ENCODE data around the gene TFB1M.
"Not testable (repeated sequence)": the region's sequence is repeated elsewhere in the genome, so short reads cannot be mapped to it uniquely, and the experiment has no call there.

The TFB1M gene

GRCh38 chr6:155268088-155268867 is 46.0 kb downstream of the TFB1M start:
- H3K36me3 ChIP-seq (ENCODE audit: control insufficient read depth in 1 of 2, insufficient read depth in 2 of 2, low read length in 2 of 2) = peaks cover 12 to 16% of the 10 kb centered on the region in 2 donors
- H3K4me1 ChIP-seq (ENCODE audit: control insufficient read depth in 1 of 2, insufficient read depth in 2 of 2, low read length in 2 of 2); H3K27me3 ChIP-seq (ENCODE audit: control insufficient read depth in 1 of 2, insufficient read depth in 2 of 2, low read length in 2 of 2); H3K9me3 ChIP-seq (ENCODE audit: control insufficient read depth in 1 of 2, low read length in 2 of 2); H3K27ac ChIP-seq (ENCODE audit: low read depth, low read length); H3K9ac ChIP-seq (ENCODE audit: low read depth in 1 of 2, low read length in 2 of 2); H3K4me3 ChIP-seq (ENCODE audit: low read depth in 1 of 2, low read length in 2 of 2): not testable (repeated sequence)

GRCh38 chr6:155267411-155267810 is 46.9 kb downstream of the TFB1M start:
- Histone ChIP-seq H3K4me1 (ENCODE audit: control insufficient read depth in 1 of 2, insufficient read depth in 2 of 2, low read length in 2 of 2) (no peaks in the 10 kb centered on the region), H3K9ac (ENCODE audit: low read depth in 1 of 2, low read length in 2 of 2) (no peak overlapping the region), H3K4me3 (ENCODE audit: low read depth in 1 of 2, low read length in 2 of 2) (no peak overlapping the region)

GRCh38 chr6:155265843-155266535 is 48.3 kb downstream of the TFB1M start:
- H3K9me3 ChIP-seq (ENCODE audit: control insufficient read depth in 1 of 2, low read length in 2 of 2) = no peaks in the 10 kb centered on the region
- H3K4me1 ChIP-seq (ENCODE audit: control insufficient read depth in 1 of 2, insufficient read depth in 2 of 2, low read length in 2 of 2) = no peaks in the 10 kb centered on the region
- no peaks in the 10 kb centered on the region for H3K27me3 ChIP-seq (ENCODE audit: control insufficient read depth in 1 of 2, insufficient read depth in 2 of 2, low read length in 2 of 2)
- H3K27ac ChIP-seq (ENCODE audit: low read depth, low read length) = no peak overlapping the region
- no peak overlapping the region for H3K9ac ChIP-seq (ENCODE audit: low read depth in 1 of 2, low read length in 2 of 2)
- H3K4me3 ChIP-seq (ENCODE audit: low read depth in 1 of 2, low read length in 2 of 2) = no peak overlapping the region
- peaks cover 8 to 9% of the 10 kb centered on the region in 2 donors for H3K36me3 ChIP-seq (ENCODE audit: control insufficient read depth in 1 of 2, insufficient read depth in 2 of 2, low read length in 2 of 2)

More at GRCh38 chr6:155267411-155267810, 46.9 kb downstream of the TFB1M start:
- no peaks in the 10 kb centered on the region for H3K9me3 ChIP-seq (ENCODE audit: control insufficient read depth in 1 of 2, low read length in 2 of 2)
- H3K27ac ChIP-seq (ENCODE audit: low read depth, low read length) = no peak overlapping the region
- H3K27me3 ChIP-seq (ENCODE audit: control insufficient read depth in 1 of 2, insufficient read depth in 2 of 2, low read length in 2 of 2) = no peaks in the 10 kb centered on the region
- peaks cover 8 to 13% of the 10 kb centered on the region in 2 donors for H3K36me3 ChIP-seq (ENCODE audit: control insufficient read depth in 1 of 2, insufficient read depth in 2 of 2, low read length in 2 of 2)

- no peaks in the 10 kb centered on the region for H3K9me3 ChIP-seq (ENCODE audit: control insufficient read depth in 1 of 2, low read length in 2 of 2)
- H3K4me3 ChIP-seq (ENCODE audit: low read depth in 1 of 2, low read length in 2 of 2) = no peak overlapping the region
- peaks cover 14 to 15% of the 10 kb centered on the region in 2 donors for H3K36me3 ChIP-seq (ENCODE audit: control insufficient read depth in 1 of 2, insufficient read depth in 2 of 2, low read length in 2 of 2)
- no peaks in the 10 kb centered on the region for H3K27me3 ChIP-seq (ENCODE audit: control insufficient read depth in 1 of 2, insufficient read depth in 2 of 2, low read length in 2 of 2)
- H3K9ac ChIP-seq (ENCODE audit: low read depth in 1 of 2, low read length in 2 of 2) = no peak overlapping the region
- no peaks in the 10 kb centered on the region for H3K4me1 ChIP-seq (ENCODE audit: control insufficient read depth in 1 of 2, insufficient read depth in 2 of 2, low read length in 2 of 2)
- no peak overlapping the region for H3K27ac ChIP-seq (ENCODE audit: low read depth, low read length)
Measured at GRCh38 chr6:155264693-155265320, 49.5 kb downstream of the TFB1M start.

DNA sequence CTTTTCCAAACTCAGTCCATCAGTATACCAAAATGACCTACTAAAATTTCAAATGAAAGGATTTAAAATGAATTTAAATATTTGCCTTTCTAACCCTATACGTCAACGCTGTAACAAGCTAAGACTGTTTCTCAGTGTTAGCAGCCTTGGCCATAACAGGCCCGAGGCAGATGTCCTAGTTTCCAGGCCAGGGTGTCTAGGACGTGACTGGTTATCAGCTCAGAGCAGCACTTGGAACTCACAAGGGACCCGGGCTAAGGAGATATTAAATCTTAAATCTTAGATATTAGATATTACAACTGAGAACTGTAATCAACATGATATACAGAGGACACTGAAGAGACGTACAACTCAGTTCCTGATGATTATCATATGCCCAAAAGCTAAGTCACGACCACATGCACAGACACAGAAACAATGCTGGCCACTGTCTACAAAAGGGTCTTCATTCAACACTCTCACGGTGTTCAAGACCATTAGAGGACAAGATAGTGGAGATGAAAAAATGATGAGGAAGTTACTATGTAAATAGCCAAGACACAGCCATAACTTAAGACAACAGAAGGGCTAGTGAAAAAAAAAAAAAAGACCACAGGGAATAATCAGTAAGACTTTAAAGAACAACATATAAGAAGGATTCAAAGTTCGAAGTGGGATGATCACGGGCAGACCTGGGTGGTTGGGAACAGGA is 50.8 kb downstream of the TFB1M start, which contains the start of gene CLDN20:
Gene CLDN20 (plus strand): TSS at position 641 of the 691 bp plus-strand sequence. CDS start 11,707 bp downstream, outside the sequence.
- no peak within 1 kb of the TSS for H3K9ac ChIP-seq (ENCODE audit: low read depth in 1 of 2, low read length in 2 of 2)
- H3K9me3 ChIP-seq (ENCODE audit: control insufficient read depth in 1 of 2, low read length in 2 of 2) = no peaks in the 10 kb centered on the region
- peaks cover 26 to 28% of the 10 kb centered on the region in 2 donors for H3K36me3 ChIP-seq (ENCODE audit: control insufficient read depth in 1 of 2, insufficient read depth in 2 of 2, low read length in 2 of 2)
- no peaks in the 10 kb centered on the region for H3K4me1 ChIP-seq (ENCODE audit: control insufficient read depth in 1 of 2, insufficient read depth in 2 of 2, low read length in 2 of 2)
- no peak within 1 kb of the TSS for H3K4me3 ChIP-seq (ENCODE audit: low read depth in 1 of 2, low read length in 2 of 2)
- no peaks in the 10 kb centered on the region for H3K27me3 ChIP-seq (ENCODE audit: control insufficient read depth in 1 of 2, insufficient read depth in 2 of 2, low read length in 2 of 2)
- no peak within 1 kb of the TSS for H3K27ac ChIP-seq (ENCODE audit: low read depth, low read length)

GRCh38 chr6:155262655-155263054 is 51.6 kb downstream of the TFB1M start:
- H3K9ac ChIP-seq (ENCODE audit: low read depth in 1 of 2, low read length in 2 of 2) = no peak overlapping the region
- H3K27ac ChIP-seq (ENCODE audit: low read depth, low read length) = no peak overlapping the region
- H3K9me3 ChIP-seq (ENCODE audit: control insufficient read depth in 1 of 2, low read length in 2 of 2) = no peaks in the 10 kb centered on the region
- no peaks in the 10 kb centered on the region for H3K4me1 ChIP-seq (ENCODE audit: control insufficient read depth in 1 of 2, insufficient read depth in 2 of 2, low read length in 2 of 2)
- no peaks in the 10 kb centered on the region for H3K27me3 ChIP-seq (ENCODE audit: control insufficient read depth in 1 of 2, insufficient read depth in 2 of 2, low read length in 2 of 2)
- no peak overlapping the region for H3K4me3 ChIP-seq (ENCODE audit: low read depth in 1 of 2, low read length in 2 of 2)
- peaks cover 27 to 35% of the 10 kb centered on the region in 2 donors for H3K36me3 ChIP-seq (ENCODE audit: control insufficient read depth in 1 of 2, insufficient read depth in 2 of 2, low read length in 2 of 2)

GRCh38 chr6:155261111-155261900 is 53.0 kb downstream of the TFB1M start:
- H3K9ac ChIP-seq (ENCODE audit: low read depth in 1 of 2, low read length in 2 of 2) = no peak overlapping the region
- no peaks in the 10 kb centered on the region for H3K4me1 ChIP-seq (ENCODE audit: control insufficient read depth in 1 of 2, insufficient read depth in 2 of 2, low read length in 2 of 2)
- no peaks in the 10 kb centered on the region for H3K27me3 ChIP-seq (ENCODE audit: control insufficient read depth in 1 of 2, insufficient read depth in 2 of 2, low read length in 2 of 2)
- H3K36me3 ChIP-seq (ENCODE audit: control insufficient read depth in 1 of 2, insufficient read depth in 2 of 2, low read length in 2 of 2) = peaks cover 27 to 45% of the 10 kb centered on the region in 2 donors
- no peak overlapping the region for H3K27ac ChIP-seq (ENCODE audit: low read depth, low read length)
- no peaks in the 10 kb centered on the region for H3K9me3 ChIP-seq (ENCODE audit: control insufficient read depth in 1 of 2, low read length in 2 of 2)
- no peak overlapping the region for H3K4me3 ChIP-seq (ENCODE audit: low read depth in 1 of 2, low read length in 2 of 2)

DNA sequence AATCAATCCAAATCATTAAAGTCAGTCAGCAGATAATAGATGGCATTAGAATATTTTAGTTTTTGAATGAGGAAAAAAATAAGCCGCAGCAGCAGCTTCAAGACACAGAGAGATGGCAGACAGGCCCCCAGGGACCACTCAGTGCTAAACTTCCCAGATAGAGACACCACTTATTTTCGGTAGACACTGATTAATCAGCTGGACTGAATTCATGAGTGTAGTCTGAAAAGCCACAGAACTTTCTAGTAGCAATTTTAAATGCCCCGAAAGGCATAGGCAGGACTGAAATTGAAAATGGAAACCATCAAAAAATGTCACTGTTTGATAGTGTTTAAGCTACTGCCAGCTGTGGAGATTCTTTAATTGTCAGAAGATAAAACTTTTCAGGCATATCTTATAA is 53.6 kb downstream of the TFB1M start:
- peaks cover 27 to 46% of the 10 kb centered on the region in 2 donors for H3K36me3 ChIP-seq (ENCODE audit: control insufficient read depth in 1 of 2, insufficient read depth in 2 of 2, low read length in 2 of 2)
- H3K4me1 ChIP-seq (ENCODE audit: control insufficient read depth in 1 of 2, insufficient read depth in 2 of 2, low read length in 2 of 2) = no peaks in the 10 kb centered on the region
- H3K9ac ChIP-seq (ENCODE audit: low read depth in 1 of 2, low read length in 2 of 2) = no peak overlapping the region
- no peaks in the 10 kb centered on the region for H3K27me3 ChIP-seq (ENCODE audit: control insufficient read depth in 1 of 2, insufficient read depth in 2 of 2, low read length in 2 of 2)
- H3K4me3 ChIP-seq (ENCODE audit: low read depth in 1 of 2, low read length in 2 of 2) = no peak overlapping the region
- no peaks in the 10 kb centered on the region for H3K9me3 ChIP-seq (ENCODE audit: control insufficient read depth in 1 of 2, low read length in 2 of 2)
- H3K27ac ChIP-seq (ENCODE audit: low read depth, low read length) = no peak overlapping the region

DNA sequence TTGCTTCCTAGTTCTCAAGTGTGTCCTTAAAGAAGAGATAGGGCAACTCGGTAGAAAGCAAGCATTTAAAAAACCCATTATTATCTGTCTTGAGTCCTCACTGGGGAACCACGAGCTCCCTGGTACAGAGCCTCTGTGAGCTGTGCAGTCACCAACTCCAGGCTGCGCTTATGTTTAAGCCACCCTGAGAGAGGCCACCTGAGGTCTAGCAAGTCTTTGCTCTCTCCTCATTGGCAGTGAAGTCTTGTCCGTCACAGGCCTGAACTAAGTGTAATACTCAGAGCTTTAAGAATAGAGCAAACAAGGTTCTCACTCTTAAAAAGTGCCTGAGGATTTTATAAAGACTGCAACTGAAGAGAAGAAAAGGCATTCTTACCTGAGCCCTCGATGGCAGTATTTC is 54.4 kb downstream of the TFB1M start:
- no peaks in the 10 kb centered on the region for H3K27me3 ChIP-seq (ENCODE audit: control insufficient read depth in 1 of 2, insufficient read depth in 2 of 2, low read length in 2 of 2)
- no peak overlapping the region for H3K9ac ChIP-seq (ENCODE audit: low read depth in 1 of 2, low read length in 2 of 2)
- H3K4me1 ChIP-seq (ENCODE audit: control insufficient read depth in 1 of 2, insufficient read depth in 2 of 2, low read length in 2 of 2) = no peaks in the 10 kb centered on the region
- H3K4me3 ChIP-seq (ENCODE audit: low read depth in 1 of 2, low read length in 2 of 2) = no peak overlapping the region
- H3K9me3 ChIP-seq (ENCODE audit: control insufficient read depth in 1 of 2, low read length in 2 of 2) = no peaks in the 10 kb centered on the region
- H3K36me3 ChIP-seq (ENCODE audit: control insufficient read depth in 1 of 2, insufficient read depth in 2 of 2, low read length in 2 of 2) = peaks cover 29 to 49% of the 10 kb centered on the region in 2 donors
- no peak overlapping the region for H3K27ac ChIP-seq (ENCODE audit: low read depth, low read length)
